Stimulated activated CD4-positive, alpha-beta T cell treated with anti-CD3 and anti-CD28 coated beads, Interleukin-4, amount 100 ng/mL, for 24 hours (primary cell): ENCODE measurements around the gene STX2.
A peak's percentile ranks its signal among the peaks of the same experiment; 100 is the strongest.
"Not testable (repeated sequence)": the region's sequence is repeated elsewhere in the genome, so short reads cannot be mapped to it uniquely, and the experiment has no call there.

Source experiments
- DNase-seq: peaks from one replicate; pipeline ENCODE4 v3.0.0-alpha.2; 2020

Gene STX2

GRCh38 chr12:130838951-130839769, at the start of gene STX2:
TSS of gene STX2 (minus strand) at chr12:130839250. CDS start at chr12:130839099, 151 bp downstream.
- DNase-seq, result peak; percentile 87

- not testable (repeated sequence) for DNase-seq
Observed at GRCh38 chr12:130887190-130887589, 48.1 kb upstream of the STX2 start.

DNA sequence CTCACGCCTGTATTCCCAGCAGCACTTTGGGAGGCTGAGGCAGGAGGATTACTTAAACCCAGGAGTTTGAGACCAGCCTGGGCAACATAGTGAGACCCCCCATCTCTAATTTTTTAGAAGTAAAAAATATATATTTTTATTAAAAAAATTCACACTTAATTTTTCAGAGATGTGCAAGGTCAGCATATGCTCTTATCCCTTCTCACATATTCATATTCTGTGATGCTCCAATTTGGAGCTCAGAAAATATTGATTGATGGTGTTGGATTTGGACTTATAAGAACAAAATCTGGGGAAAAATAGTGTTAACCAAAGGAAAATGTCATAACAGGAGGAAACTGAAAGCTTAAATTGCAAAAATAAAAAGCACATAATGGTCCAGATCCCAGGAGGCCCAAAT, 42.5 kb upstream of the STX2 start:
- DNase-seq, result no peak

- DNase-seq, result no peak
Observed at GRCh38 chr12:130881046-130881445, 42.0 kb upstream of the STX2 start.

- no peak for DNase-seq
Observed at GRCh38 chr12:130880411-130880885, 41.4 kb upstream of the STX2 start.

DNA sequence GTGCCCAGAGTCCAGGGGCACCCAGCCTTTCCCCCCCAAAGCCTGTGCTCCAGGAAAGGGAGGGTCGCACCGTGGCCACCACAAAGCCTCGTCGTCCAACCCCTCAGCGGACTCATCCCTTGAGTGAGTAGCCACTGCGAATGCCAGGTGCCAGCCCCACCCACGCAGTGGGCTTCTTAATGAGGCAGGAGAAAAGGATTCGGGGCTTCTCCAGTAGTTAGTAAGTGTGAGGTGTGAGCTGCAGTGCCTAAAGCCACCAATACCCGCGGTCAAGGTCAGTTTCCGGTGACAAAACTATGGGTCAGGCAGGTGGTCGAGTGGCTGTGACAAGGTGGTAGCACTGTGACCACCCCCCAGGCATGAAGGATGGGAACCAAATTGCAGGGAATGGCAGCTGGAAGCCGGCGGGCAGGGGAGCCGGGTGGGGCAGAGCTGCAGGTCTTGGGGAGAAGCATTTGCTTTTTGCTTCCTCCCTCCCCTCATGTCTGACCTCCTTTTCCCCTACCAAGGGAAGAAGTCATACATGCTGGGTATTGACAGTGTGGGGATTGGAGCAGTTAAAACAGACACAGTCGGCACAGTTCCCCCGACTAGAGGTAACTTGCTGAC, 40.8 kb upstream of the STX2 start:
- no peak for DNase-seq

- no peak for DNase-seq
Observed at GRCh38 chr12:130879212-130879686, 40.2 kb upstream of the STX2 start.

GRCh38 chr12:130878193-130879185, 39.4 kb upstream of the STX2 start:
- DNase-seq, result no peak

DNA sequence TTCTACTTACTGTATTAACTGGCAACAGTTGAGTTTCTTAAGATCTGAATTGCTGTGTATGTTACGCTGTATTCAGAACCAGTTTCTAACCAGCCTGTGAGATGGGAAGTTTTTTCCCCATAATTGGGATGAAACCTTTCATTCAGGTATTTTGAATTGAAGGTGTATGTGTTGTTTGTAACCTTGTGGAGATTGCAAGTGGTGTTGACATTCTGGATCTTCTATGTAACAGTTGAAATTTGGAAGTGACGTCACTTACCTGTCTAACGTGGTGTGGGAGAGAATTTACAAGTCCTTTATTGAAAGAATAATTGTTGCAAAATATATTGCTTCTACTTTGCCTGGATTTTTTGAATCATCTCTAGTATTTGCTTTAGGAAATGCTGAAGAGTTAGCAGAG, 38.3 kb upstream of the STX2 start:
- DNase-seq, result no peak

DNA sequence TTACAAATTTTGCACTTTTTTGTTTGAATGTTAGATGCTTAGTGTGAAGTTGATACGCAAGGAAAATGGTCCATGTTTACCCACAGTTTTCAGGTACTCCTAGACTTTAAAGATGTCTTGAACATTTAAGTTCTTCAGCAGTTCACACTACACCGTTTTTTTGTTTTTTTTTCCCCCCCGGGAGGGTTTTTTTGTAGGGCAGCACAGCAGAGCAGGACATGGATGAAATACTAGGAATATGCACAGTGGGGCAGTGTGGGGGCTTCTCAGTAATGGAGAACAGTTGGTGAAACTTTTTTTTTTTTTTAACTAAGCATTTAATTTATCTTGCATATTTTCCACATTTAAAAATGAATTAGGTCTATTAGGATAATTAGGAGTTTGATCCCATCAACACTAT, 37.7 kb upstream of the STX2 start:
- no peak for DNase-seq

DNA sequence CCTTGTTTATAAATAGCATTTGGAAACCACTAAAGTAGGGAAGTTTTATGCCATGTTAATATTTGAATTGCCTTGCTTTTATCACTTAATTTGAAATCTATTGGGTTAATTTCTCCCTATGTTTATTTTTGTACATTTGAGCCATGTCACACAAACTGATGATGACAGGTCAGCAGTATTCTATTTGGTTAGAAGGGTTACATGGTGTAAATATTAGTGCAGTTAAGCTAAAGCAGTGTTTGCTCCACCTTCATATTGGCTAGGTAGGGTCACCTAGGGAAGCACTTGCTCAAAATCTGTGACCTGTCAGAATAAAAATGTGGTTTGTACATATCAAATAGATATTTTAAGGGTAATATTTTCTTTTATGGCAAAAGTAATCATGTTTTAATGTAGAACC, 37.2 kb upstream of the STX2 start:
- DNase-seq, result no peak

DNA sequence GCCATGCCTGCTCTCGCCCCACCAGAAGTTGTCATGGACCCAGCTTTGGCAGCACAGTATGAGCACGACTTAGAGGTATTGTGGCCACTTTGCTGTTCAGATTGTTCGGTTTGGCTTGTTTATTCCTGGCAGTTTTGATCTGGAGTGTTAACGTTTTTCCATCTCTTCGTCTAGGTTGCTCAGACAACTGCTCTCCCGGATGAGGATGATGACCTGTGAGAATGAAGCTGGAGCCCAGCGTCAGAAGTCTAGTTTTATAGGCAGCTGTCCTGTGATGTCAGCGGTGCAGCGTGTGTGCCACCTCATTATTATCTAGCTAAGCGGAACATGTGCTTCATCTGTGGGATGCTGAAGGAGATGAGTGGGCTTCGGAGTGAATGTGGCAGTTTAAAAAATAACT, 36.7 kb upstream of the STX2 start:
- not testable (repeated sequence) for DNase-seq

- DNase-seq, result no peak
Observed at GRCh38 chr12:130875193-130875592, 36.1 kb upstream of the STX2 start.

DNA sequence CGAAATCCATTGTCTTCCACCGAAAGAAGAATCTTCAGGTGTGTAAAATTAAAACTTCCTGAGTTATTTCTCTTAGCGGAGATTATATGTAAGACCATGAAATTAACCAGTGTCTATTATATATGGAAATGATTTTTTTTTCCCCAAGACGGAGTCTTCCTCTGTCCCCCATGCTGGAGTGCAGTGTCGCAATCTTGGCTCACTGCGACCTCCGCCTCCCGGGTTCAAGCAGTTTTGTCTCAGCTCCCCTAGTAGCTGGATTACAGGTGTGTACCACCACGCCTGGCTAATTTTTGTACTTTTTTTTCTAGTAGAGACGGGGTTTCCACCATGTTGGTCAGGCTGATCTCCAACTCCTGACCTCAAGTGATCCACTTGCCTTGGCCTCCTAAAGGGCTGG, 35.6 kb upstream of the STX2 start:
- no peak for DNase-seq

DNA sequence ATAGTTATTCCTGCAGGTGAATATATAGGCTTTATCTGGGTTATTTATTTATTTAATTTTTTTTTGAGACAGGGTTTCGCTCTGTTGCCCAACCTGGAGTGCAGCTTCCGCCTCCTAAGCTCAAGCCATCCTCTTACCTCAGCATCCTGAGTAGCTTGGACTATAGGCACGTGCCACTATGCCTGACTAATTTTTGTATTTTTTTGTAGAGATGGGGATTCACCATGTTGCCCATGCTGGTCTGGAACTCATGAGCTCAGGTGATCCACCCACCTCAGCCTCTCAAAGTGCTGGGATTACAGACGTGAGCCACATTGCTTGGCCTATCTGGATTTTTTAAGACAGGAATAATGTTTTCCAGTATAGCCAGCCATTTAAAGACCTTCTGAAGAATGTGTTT, 34.8 kb upstream of the STX2 start:
- no peak for DNase-seq

- DNase-seq, result no peak
Observed at GRCh38 chr12:130873106-130873795, 34.2 kb upstream of the STX2 start.

DNA sequence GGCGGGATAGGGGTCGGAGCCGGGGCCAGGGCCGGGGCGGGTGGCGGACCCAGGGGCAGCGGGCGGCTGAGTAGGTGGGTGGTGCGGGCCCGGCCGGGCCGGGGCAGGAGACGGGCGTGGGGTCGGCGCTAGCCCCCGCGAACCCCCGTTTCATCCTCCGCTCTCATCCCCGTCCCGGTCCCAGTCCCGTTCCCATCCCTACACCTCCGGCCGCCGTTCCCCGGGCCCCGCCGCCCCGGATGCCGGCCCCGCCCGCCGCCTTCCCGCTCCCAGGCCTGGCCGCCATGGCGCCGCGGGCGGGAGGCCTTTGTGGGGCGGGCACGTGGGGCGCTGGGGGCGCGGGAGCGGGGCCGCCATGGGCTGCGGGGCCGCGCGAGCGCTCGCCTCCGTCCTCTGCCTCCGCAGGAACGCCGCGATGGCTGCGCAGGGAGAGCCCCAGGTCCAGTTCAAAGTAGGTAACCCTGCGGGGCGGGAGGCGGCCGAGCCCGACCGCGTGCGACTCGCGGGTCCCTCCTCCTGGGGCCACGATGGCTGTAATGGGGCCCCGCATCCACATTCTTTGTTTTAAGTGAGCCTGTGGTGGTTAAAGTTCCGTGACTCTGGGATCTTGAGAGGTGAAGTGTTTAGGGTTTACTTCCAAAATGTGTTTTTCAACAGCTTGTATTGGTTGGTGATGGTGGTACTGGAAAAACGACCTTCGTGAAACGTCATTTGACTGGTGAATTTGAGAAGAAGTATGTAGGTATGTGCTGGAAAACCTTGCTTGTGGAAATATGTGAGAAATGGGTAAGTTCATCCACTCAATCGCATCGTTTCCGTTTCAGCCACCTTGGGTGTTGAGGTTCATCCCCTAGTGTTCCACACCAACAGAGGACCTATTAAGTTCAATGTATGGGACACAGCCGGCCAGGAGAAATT, 33.4 kb upstream of the STX2 start:
- peak; percentile 52 for DNase-seq

DNA sequence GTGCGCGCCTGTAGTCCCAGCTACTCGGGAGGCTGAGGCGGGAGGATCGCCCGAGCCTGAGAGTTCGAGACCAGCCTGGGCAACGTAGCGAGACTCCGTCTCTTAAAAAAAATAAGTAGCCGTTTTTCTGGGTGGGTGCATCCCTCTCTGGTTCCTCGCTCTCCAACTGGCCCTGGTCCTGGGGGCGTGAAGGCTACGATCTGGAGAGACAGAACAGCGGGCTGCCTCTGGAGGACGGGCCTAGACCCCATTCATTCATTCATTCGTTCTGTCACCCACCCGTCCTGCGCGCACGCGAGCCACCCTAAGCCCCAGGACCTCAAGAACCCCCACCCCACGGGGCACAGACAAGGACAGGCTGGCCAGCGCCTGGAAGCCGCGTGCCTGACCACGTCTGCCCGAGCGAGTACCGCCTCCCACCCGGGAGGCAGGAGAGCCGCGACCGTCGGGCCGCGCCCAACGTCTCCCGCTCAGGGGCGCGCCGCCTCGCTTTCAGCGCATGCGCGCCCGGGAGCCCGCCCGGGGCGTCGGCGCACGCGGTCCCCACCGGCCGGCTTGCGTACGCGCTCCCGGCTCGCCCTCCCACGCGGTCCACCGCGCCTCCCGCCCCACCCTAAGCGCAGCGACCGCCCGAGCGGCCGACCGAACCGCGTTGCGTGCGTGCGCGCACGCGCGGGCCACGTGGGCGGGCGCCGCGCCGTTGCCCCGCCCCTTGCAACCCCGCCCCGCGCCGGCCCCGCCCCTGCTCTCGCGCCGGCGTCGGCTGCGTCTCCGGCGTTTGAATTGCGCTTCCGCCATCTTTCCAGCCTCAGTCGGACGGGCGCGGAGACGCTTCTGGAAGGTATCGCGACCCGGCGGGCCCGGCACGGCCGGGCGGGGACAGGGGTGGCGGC, 32.5 kb upstream of the STX2 start, which contains the start of gene RAN:
RAN (plus strand) TSS at position 781 of the 893 bp plus-strand sequence. CDS start 528 bp downstream, outside the sequence.
- peak; percentile 93 for DNase-seq

- DNase-seq, result peak; percentile 76
Observed at GRCh38 chr12:130870442-130871285, 31.6 kb upstream of the STX2 start.
